Effector CD8-positive, alpha-beta T cell (primary cell): ENCODE results near the gene OGFOD3.
"Not testable (repeated sequence)": the region's sequence is repeated elsewhere in the genome, so short reads cannot be mapped to it uniquely, and the experiment has no call there.

ENCODE experiments used
- DNase-seq: peaks from one replicate; lab custom pipeline; 2025; lab: John Stamatoyannopoulos, UW
- total RNA-seq, 4 experiments: gene quantifications; one replicate each; lab custom pipeline; 2026; lab: John Stamatoyannopoulos, UW

The OGFOD3 gene, protein sequence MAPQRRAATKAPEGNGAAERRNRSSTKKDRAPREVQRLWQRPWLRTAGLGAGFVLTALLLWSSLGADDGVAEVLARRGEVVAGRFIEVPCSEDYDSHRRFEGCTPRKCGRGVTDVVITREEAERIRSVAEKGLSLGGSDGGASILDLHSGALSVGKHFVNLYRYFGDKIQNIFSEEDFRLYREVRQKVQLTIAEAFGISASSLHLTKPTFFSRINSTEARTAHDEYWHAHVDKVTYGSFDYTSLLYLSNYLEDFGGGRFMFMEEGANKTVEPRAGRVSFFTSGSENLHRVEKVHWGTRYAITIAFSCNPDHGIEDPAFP
- 27.5 to 40.5 (median 36.8) reads per million in 4 experiments for total RNA-seq

DNA sequence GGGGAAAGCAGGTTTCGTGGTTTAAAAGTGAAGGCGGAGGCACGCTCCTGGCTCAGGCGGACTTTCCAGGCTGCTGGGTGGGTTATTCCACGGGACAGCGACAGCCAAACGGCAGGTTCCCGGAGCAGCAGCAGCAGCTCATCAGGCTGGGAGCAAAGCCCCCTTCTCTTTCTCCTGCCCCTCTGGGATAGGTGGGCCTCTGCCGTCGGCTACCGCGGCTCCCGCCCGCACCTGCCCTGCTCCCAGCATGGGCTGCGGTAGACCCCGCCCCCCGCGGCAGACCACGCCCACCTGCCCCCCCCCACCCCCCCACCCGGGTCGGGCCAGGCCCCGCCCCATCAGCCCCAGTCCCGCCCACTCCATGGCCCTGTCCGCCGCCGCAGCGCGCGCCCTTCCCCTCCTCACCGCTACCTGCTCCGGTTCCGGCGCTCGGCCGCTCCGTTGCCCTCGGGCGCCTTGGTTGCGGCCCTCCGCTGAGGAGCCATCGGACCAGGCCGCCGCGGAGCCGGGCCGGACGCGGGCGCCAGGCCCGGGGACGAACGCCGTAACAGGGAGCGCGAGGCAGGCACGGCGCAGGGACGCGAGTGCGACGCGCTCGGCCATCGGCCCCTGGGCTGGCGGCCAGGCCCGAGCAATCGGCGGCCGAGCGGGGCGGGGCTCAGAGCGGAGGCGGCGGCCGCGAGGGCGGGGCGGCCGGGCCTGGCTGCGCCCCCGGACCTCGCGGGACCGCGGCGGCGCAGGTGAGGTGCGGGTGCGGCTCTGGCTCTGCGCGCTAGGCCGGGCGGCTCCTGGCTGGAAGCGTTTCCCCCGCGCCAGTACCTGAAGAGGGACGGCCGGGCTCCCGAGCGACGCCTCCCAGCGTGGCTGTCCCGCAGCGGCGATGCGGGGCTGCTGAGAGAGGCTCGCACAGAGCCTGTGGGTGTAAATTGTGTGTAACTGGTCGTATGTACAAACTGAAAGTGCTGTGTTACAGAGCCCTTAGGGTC is at the start of gene OGFOD3, which contains the start of gene HEXD:
OGFOD3 (minus strand) TSS at position 586 of the 986 bp plus-strand sequence; CDS start at position 485, 101 bp downstream.
HEXD (plus strand) TSS at position 347 of the 986 bp plus-strand sequence. CDS start 1,453 bp downstream, outside the sequence.
- DNase-seq, result peak; percentile 72

DNA sequence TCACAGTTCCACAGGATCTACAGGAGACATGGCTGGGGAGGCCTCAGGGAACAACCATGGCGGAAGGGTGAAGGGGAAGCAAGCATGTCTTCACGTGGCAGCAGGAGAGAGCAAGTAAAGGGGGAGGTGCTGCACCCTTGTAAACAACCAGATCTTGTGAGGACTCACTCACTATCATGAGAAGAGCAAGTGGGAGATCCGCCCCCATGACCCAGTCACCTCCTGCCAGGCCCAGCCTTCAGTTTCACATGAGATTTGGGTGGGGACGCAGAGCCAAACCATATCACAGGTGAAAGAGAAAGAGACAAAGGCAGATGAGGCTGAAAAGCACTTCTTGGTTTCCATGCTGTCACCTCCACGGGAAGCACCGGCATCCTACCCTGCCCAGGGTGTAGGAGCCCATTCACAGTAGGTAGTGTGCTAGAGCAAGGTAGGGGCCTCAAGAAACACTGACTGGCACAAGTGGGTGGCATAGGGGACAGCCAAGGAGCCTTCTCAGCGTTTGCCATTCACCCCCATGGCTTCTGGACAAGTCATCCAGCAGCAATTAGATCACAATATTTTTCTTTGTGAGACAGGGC is 46.7 kb upstream of the OGFOD3 start:
- DNase-seq, result no peak

DNA sequence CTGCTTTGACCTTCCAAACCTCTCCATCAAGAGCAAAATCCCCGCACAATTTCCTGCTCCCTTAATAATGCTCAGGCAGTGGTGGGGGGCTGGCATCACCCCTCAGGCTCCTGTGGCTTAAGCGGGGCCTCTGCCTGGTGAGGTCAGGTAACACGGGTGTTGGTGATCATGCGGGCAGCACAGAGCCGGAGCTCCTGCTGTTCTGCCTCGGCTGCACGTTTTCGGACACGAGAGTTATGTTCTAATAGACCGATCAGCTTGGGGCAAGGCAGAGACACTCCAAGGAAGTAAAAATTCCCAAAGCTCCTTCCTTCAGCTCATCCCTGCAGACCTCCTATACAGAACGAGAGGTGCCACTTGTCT is 46.2 kb upstream of the OGFOD3 start:
- DNase-seq, result no peak

DNA sequence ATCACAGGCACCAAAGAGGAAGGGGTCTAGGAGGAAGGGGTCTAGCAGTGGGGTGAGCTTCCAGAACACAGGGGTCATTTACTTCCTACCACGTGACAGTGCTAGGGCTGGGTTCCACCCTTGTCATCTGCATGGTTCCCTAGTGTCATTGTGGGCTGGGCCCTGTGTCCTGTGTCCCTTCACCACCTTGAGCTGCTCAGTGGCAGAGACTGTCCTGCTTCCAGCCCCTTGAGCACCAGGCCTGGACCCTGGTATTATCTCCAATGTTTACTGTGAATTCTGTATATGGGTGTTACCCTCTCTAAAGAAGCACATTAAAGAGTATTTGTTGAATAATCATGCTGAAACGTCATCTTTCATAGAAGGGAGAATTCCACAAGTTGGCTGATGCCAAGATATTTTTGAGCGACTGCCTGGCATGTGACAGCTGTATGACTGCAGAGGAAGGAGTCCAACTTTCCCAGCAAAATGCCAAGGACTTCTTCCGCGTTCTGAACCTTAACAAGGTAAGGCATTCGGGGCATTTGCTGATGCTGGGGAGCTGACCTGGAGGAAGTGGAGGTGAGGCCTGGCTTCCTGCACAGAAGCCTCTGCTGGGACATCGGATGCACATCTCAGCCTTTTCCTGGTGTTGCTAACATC is 45.7 kb upstream of the OGFOD3 start:
- DNase-seq, result no peak

DNA sequence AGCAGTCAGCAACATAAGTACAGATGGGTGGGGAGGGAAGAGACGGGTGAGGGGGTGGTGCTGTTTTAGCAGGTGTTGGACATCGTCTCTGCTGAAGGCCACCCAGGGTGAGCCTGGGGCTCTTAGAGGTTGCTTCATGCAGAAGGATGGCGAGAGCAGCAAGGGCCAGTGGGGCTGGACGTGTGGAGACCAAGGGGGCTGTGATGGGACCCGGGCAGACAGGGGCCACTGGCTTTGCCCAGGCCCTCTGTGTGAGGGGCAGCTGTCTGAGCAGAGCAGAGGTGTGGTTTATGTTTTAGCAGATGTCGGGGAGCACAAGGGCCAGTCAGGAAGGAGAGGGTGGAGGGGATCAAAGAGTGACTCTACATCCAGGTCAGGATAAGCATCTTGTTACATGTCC is 45.0 kb upstream of the OGFOD3 start:
- DNase-seq, result no peak

DNA sequence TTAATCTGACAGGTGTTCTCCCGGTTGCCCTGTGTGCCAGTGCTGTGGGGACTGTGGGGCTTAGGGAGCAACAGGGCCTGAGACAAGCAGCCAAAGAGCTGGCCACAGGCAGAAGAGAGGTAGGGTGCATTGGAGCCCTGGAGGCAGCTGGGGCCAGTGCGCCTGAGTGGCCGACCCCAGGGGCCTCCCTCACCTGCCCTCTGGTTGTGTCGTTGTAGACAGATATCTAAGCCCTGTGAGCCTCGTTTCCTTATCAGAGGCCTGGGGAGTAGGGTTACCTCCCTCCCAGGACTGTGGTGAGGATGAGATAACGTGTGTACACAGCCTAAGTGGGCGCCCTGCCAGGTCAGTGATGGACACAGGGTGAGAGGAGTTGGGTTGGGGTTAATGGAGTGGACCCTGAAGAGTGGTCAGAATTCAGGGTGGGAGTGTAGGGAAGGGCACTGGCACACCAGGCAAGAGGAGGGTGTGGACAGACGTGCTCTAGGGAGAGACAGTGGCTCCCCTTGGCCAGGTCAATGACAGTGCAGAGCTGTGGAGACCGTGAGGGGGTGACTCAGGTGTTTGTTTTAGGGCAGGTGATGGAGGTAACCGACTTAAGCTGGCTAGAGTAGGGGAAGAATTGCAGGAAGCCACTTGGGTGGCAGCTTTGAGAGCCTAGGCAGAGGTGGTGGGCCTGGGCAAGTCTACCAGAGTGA is 43.6 kb upstream of the OGFOD3 start:
- DNase-seq, result no peak

DNA sequence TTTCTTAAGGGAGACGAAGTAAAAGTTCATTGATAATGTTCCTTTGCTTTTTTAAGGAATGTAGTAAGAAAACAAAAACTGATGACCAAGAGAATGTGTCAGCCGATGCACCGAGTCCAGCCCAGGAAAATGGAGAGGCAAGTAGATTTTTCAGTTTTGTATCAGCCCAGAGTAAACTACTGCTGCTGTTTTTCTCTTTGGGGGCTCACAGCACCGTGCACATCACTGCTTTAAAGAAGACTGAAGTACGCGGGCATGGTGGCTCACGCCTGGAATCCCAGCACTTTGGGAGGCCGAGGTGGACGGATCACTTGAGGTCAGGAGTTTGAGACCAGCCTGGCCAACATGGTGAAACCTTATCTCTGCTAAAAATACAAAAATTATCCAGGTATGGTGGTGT is 41.5 kb upstream of the OGFOD3 start:
- DNase-seq, result not testable (repeated sequence)

DNA sequence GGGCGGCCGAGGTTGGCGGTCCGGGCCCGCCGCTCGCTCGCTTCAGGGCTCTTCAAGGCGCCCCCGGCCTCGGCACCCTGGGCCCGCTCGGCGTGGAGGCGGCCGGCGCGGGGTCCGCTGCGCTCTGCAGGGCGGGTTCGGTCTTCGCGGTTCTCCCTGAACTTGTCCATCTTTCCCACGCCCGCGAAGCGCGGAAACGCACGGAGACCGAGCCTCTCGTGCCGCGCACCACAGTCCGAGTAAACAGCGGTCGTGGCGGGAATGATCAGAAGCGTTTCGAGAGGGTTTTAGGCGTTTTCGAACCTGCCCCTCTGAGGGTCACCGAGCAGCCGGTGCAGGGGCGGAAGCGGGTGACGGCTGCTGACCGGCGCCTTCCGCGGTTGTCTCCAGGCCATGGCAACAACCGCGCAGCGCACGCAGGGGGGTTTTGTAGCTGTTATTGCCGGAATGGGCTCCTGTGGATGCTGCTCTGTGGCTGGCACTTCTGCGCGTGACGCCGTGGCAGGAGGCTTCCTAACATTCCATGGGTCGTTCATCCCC is 40.6 kb upstream of the OGFOD3 start:
- DNase-seq, result no peak

DNA sequence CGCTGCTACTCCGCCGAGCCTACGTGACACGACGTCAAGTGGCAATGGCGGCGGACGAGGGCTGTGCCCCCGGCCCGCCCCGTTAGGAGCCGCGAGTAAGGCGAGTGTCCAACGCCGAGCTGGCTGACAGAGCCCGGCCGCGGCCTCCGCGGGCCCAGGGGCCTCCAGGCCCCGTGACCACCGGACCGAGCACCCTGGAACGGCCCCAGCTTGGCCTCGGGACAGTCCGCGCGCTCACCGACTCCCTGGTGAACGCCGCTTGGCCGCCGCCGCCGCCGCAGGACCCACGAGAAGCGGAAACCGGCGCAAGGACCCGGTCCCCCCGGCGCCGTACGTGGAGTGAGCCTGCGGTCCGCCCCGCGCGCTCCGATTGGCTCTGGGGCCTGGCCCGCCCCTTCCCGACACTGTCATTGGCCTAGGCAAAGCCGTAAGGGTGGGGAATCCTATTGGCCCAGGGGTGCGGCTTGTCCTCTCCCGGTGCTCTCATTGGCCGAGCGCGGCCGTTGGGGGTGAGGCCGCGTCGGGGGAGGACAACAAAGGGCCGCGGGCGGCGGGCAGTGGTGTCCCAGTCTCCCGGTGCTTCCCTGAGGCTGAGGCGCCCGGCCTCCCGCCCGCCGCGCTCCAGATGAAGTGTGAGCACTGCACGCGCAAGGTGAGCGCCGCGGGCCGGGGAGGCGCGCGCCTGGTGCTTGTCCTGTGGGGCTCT is 39.9 kb upstream of the OGFOD3 start, which contains the start of gene NARF:
NARF (plus strand) TSS at position 563 of the 706 bp plus-strand sequence; CDS start at position 626, 63 bp downstream.
- peak; percentile 93 for DNase-seq

DNA sequence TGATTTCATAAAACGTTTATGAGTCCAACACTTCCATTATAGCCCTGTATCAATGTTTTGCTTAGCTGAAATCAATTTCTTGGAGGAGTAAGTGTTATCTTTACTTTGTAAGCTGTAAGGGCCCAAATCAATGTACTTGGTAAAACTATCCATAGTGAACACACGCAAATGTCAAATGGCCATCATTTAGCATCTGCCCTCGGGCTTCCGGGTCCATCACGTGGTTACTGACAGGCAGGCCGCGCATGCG is 39.5 kb upstream of the OGFOD3 start:
- no peak for DNase-seq

DNA sequence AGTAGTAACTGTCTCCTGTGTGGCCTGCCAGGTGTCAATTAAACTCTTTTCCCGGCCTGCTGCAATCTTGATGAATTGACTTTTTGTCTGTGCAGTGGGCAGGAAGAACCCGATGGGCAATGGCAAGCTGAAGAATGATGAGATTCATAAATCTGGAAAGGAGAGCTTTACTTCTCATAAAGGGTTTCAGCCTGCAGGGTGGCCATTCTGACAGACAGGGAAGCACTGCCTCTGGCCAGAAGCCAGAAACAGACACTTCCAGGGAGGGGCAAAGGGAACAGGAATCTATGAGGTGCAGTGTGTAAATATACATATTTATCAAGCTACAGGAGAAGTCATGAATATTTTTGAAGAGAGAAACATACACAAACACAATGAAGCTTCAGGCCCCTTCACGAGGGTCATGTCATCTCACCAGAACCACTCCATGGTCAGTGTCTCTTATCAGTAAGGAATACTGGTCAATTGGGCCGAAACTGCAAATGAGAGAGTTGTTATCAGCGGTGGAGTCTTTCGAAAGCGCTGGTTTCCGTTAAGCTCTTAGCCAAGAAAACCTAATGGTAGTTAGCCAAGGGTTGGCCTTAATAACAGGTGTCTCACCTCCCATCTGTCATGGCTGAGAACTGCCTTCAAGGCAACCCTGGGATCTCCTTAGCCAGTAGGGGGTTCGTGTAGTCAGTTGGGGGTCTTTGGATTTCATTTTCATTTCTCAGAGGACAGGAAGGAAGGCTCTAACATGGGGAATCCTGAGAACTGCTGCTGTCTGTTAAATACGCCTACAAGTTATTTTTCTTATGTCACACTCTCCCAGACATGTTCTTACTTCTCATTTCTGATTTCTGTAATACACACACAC is 38.9 kb upstream of the OGFOD3 start:
- DNase-seq, result no peak

DNA sequence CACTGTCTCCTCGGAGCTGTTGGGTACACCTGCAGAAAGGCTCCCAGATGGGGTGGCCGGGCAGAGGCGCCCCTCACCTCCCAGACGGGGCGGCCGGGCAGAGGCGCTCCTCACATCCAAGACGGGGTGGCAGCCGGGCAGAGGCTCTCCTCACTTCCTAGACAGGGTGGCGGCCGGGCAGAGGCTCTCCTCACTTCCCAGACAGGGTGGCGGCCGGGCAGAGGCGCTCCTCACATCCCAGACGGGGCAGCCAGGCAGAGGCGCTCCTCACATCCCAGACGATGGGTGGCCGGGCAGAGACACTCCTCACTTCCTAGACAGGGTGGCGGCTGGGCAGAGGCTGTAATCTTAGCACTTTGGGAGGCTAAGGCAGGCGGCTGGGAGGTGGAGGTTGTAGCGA is 35.3 kb upstream of the OGFOD3 start:
- DNase-seq, result not testable (repeated sequence)

DNA sequence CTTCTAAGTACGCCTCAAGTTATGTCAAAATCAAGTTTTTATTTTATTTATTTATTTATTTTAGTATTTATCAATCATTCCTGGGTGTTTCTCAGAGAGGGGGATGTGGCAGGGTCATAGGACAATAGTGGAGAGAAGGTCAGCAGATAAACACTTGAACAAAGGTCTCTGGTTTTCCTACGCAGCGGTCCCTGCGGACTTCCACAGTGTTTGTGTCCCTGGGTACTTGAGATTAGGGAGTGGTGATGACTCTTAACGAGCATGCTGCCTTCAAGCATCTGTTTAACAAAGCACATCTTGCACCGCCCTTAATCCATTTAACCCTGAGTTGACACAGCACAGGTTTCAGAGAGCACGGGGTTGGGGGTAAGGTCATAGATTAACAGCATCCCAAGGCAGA is 34.8 kb upstream of the OGFOD3 start:
- not testable (repeated sequence) for DNase-seq

DNA sequence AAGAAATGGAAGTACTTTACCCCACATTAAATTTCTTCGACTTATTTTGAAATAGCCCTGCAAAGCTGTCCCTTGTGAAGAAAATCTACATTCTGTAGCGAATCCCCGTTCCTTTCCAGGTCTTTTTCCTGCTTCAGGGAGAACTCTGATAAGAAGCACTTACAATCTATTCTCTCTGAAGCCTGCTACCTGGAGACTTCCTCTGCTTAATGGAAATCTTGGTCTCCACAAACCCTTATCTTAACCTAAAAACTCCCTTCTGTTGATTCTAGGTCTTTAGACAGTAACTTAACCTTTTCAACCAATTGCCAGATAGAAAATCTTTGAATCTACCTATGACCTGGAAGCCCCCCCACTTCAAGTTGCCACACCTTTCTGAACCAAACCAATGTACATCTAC is 33.8 kb upstream of the OGFOD3 start:
- no peak for DNase-seq

DNA sequence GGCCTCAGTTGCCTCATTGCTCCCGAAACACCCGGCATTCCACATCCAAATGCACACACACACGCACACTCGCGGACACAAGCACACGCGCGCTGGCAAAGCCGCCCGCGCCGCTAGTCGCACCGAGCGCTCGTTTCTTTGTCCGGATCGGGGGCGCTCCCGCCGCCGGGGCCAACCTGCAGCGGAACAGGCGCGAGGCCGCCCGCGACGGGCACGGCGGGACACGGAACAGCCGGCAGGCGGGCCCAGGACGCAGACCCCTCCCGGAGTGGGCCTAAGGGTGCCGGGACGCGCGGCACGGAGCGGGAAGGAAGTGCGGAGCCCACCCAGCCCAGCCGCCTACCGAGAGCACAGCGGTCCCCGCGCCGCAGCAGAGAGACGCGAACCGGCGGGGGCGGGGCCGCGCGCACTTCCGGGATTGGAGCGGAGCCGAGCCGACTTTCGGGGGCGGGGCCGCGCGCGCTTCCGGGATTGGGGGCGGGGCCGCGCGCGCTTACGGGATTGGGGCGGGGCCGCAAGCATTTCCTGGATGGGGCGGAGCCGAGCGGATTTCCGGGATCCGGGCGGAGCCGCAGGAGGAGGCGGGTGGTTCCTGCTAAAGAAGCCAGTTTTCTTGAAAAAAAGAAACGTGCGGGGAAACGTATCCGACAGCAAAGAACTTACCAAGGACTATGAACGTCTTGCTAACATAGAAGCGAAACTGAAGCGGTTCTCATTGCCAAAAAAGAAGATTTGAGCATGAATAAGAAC is 32.1 kb upstream of the OGFOD3 start, which contains the start of gene CYBC1:
CYBC1 (minus strand) TSS at position 396 of the 750 bp plus-strand sequence. CDS start 1,498 bp downstream, outside the sequence.
- peak; percentile 94 for DNase-seq

DNA sequence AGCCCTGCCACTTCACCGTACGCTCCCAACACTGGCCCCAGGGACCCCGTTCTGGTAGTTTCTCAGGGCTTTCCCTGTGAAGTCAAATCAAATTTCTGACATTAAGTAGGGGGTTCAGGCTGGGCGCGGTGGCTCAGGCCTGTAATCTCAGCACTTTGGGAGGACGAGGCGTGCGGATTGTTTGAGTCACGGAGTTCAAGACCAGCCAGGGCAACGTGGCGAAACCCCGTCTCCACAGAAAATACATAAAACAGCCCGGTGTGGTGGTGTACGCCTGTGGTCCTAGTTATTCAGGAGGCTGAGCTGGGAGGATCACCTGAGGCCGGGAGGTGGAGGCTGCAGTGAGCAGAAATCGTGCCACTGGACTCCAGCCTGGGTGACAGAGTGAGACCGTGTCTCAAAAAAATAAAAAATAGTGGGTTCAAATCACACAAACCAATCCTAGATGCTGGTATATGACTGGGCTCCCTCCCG is 31.5 kb upstream of the OGFOD3 start:
- DNase-seq, result no peak

DNA sequence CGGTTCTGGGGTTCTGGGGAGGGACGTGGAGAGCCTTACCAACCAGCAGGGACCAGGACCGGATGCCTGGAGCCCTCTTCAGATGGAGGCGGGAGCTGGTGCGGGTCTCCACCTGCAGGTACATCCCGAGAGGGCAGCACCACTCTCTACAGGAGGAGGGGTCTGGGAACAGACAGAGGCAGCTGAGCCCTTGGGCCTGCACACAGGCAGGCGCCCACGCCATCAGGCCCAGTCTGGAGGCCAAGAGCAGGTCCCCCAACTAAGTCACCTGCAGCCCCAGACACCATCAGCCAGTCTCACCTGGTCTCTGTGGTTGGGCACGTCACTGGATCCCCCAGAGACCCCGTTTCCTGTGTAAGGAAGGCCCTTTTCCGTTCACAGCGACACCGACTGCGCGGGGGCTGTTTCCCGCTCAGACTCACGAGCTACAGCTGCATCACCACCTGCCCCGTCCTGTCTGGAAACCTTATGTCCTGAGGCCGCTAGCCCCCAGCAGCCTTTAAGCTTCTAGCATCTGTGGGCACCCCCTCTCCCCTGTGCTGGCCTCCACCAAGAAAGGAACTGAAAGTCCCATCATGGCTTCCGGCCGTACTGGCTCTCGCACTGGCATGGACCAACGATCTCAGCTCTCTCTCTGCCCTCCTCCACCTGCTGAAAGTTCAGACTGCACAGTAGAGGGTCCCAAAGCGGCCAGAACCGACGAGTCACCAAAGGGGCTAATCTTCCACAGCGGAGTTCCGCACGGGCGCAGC is 30.9 kb upstream of the OGFOD3 start:
- peak; percentile 58 for DNase-seq

DNA sequence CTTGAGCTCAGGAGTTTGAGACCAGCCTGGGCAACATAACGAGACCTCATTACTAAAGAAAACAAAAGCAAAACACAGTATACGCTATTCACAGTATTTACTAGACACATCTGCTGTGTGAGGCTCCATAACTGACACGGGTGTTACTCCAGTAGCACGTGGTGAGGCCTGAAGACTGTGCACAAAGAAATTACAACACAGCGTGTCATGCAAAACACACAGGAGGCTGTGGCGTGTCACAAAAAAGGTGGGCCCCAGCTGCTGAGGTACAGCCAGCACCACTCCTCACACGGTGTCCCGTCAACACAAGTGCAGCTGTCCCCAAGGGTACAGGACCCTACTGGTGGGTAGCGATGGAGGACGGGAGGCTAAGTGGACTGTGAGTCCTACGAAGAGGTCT is 29.5 kb upstream of the OGFOD3 start:
- no peak for DNase-seq
